Left lung (tissue), 10 donors: Measurements from ENCODE around the gene CHRDL1. TPM values are rescaled to one million over a fixed set of nuclear protein-coding genes. Genes with fewer than 3 reads are reported as not detected.

Experiments used
- ATAC-seq: fragments of 200-7000 bp; cut with Tn5 transposase; one replicate; pipeline ENCODE4 v1.9.1; 2020; ENCODE audit warnings: moderate library complexity
- DNase-seq, 4 donors: peaks; one replicate each; pipeline ENCODE4 v3.0.0-alpha.2; 2013 to 2020
- H3K27ac ChIP-seq, 2 donors: fragments of 200-600 bp; sonication (generic) in 1 of 2; one replicate each; pipeline versions ENCODE4 v1.5.0 to v1.8.0; 2020 to 2021
- H3K27me3 ChIP-seq, 2 donors: fragments of 200-600 bp; sonication (generic) in 1 of 2; one replicate each; pipeline versions ENCODE4 v1.5.0 to v1.8.0; 2020 to 2021
- H3K36me3 ChIP-seq, 2 donors: fragments of 200-600 bp; sonication (generic) in 1 of 2; one replicate each; pipeline versions ENCODE4 v1.5.0 to v1.8.0; 2020 to 2021
- H3K4me1 ChIP-seq, 2 donors: fragments of 200-600 bp; one replicate each; pipeline ENCODE4 v1.8.0; 2021
- H3K4me3 ChIP-seq, 2 donors: fragments of 200-600 bp; sonication (generic) in 1 of 2; one replicate each; pipeline versions ENCODE4 v1.5.0 to v1.8.0; 2020 to 2021; ENCODE audit warnings: mild to moderate bottlenecking in 1 of 2
- H3K9me3 ChIP-seq, 2 donors: fragments of 200-600 bp; sonication (generic) in 1 of 2; one replicate each; pipeline versions ENCODE4 v1.5.0 to v1.8.0; 2020 to 2021
- CTCF ChIP-seq, 2 donors: fragments of 200-600 bp; sonication (generic) in 1 of 2; IDR thresholded peaks; one replicate each; pipeline versions ENCODE4 v1.5.0 to v1.8.0; 2021; ENCODE audit warnings: antibody characterized with exemption in 2 of 2
- intact Hi-C, 2 donors: fragments of 100-400 bp; cut with DNase I; formaldehyde crosslinking; loops; one replicate each; pipeline versions ENCODE4 v1.11.2 to v1.14.2; 2022
- polyA plus RNA-seq, 6 donors: library from polyadenylated mRNA; unstranded; fragments of 120-200 nt; gene quantifications; one replicate each; pipeline ENCODE4 v1.2.1, GENCODE V29; 2013; ENCODE audit not compliant: insufficient read length in 6 of 6
- total RNA-seq, 2 donors: library from RNA; stranded (reverse); fragmentation: NEBNext Ultra II Directional; extraction: Animal tissue kit (Norgen Biotek cat#: 25700); gene quantifications; one replicate each; pipeline ENCODE4 v1.2.1, GENCODE V29; 2021
- donor health status: DM: no; HTN: yes; CAD: no.
- donor health status: DM: no; HTN: no; CAD: no.

CHRDL1 gene
- total and polyA plus RNA-seq, 8 donors, result 7.9 to 58.5 (median 10.5) TPM

- intact Hi-C loops, result no loop called here
- no peak overlapping the region for H3K27ac ChIP-seq
- no peak for TF ChIP-seq CTCF (IDR thresholded peaks at IDR 0.05)
- no peak overlapping the region for H3K4me3 ChIP-seq
- no peaks in the 10 kb centered on the region for H3K27me3 ChIP-seq
- no peak for ATAC-seq
- H3K4me1 ChIP-seq, result no peaks in the 10 kb centered on the region
- DNase-seq, result no peak
- H3K9me3 ChIP-seq, result no peaks in the 10 kb centered on the region
- H3K36me3 ChIP-seq, result no peaks in the 10 kb centered on the region
Observed at GRCh38 chrX:110691446-110691845, 104.2 kb downstream of the CHRDL1 start.

- ATAC-seq, result no peak
Observed at GRCh38 chrX:110684653-110685052, 111.0 kb downstream of the CHRDL1 start.

GRCh38 chrX:110683925-110684324 is 111.7 kb downstream of the CHRDL1 start:
- ATAC-seq, result no peak
- Histone ChIP-seq H3K4me3 (no peak overlapping the region), H3K27ac (no peak overlapping the region), H3K4me1 (no peaks in the 10 kb centered on the region), H3K36me3 (no peaks in the 10 kb centered on the region), H3K27me3 (no peaks in the 10 kb centered on the region), H3K9me3 (no peaks in the 10 kb centered on the region)
- intact Hi-C loops, result no loop called here
- no peak for TF ChIP-seq CTCF (IDR thresholded peaks at IDR 0.05)
- DNase-seq, result no peak

More at GRCh38 chrX:110684653-110685052, 111.0 kb downstream of the CHRDL1 start:
- Histone ChIP-seq H3K27me3 (no peaks in the 10 kb centered on the region), H3K27ac (no peak overlapping the region), H3K36me3 (no peaks in the 10 kb centered on the region), H3K4me1 (no peaks in the 10 kb centered on the region), H3K4me3 (no peak overlapping the region), H3K9me3 (no peaks in the 10 kb centered on the region)
- intact Hi-C loops, result no loop called here
- TF ChIP-seq CTCF (IDR thresholded peaks at IDR 0.05), result no peak
- DNase-seq, result no peak

- Histone ChIP-seq H3K36me3 (no peaks in the 10 kb centered on the region), H3K4me1 (no peaks in the 10 kb centered on the region), H3K27me3 (no peaks in the 10 kb centered on the region), H3K9me3 (no peaks in the 10 kb centered on the region), H3K4me3 (no peak overlapping the region), H3K27ac (no peak overlapping the region)
- no peak for TF ChIP-seq CTCF (IDR thresholded peaks at IDR 0.05)
- intact Hi-C loops, result no loop called here
- ATAC-seq (no peak), DNase-seq (no peak)
Observed at GRCh38 chrX:110678591-110678990, 117.0 kb downstream of the CHRDL1 start.

GRCh38 chrX:110675886-110676285 is 119.7 kb downstream of the CHRDL1 start:
- intact Hi-C loops, result no loop called here
- ATAC-seq (no peak), DNase-seq (no peak)
- no peaks in the 10 kb centered on the region for H3K4me1 ChIP-seq
- H3K9me3 ChIP-seq, result no peaks in the 10 kb centered on the region
- no peak overlapping the region for H3K27ac ChIP-seq
- no peaks in the 10 kb centered on the region for H3K36me3 ChIP-seq
- H3K27me3 ChIP-seq, result no peaks in the 10 kb centered on the region
- no peak overlapping the region for H3K4me3 ChIP-seq
- no peak for TF ChIP-seq CTCF (IDR thresholded peaks at IDR 0.05)
